ENCODE measurements around the gene TBCK.

GRCh38 chr4:106051514-106051913 is 264.5 kb downstream of the TBCK start:
- no peak for TF ChIP-seq POLR2A (IDR thresholded peaks at IDR 0.05)
- no peak for TF ChIP-seq CTCF (IDR thresholded peaks at IDR 0.05)
